K562 (cell line): Measurements from ENCODE around the gene NOTCH1. TPM values are rescaled to one million over a fixed set of nuclear protein-coding genes. Genes with fewer than 3 reads are reported as not detected.

Experiments
- ATAC-seq: fragments of 200-7000 bp; cut with Tn5 transposase; 3 replicates; pipeline ENCODE4 v1.9.1; 2020; ENCODE audit warnings: moderate library complexity
- BruUV-seq: library from RNA; stranded (reverse); fragments of 400-500 nt; replicated peaks from 2 replicates; lab custom pipeline; 2021; lab: Mats Ljungman, UMichigan
- CTCF ChIA-PET: fragments of 300-600 bp; formaldehyde crosslinking; extraction: SDS; loops from one replicate; lab custom pipeline; 2021; ENCODE audit warnings: low intra/inter-chr PET ratio; lab: Yijun Ruan, JAX
- POLR2A ChIA-PET: fragments of 300-600, 350-650 bp; sonication (Branson Sonifier 250); formaldehyde crosslinking; extraction: SDS; loops from one replicate; lab custom pipeline; 2021; ENCODE audit warnings: antibody characterized with exemption, inconsistent platforms; lab: Yijun Ruan, JAX
- DNase-seq, 4 experiments: peaks; one replicate each; pipeline versions ENCODE4 v3.0.0 to v3.0.0-alpha.2; 2011 to 2018; ENCODE audit warnings: low spot score in 3 of 4, mixed read lengths in 3 of 4; ENCODE audit errors: extremely low read depth in 1 of 4
- FAIRE-seq: peaks from 2 replicates; lab custom pipeline; 2011; peaks lifted over from hg19 to GRCh38; lab: Jason Lieb, UNC
- H2AFZ ChIP-seq: 2 replicates; pipeline ENCODE4 v1.6.0; 2011; ENCODE audit warnings: low read depth, low read length, control low read depth, inconsistent platforms
- H3K27ac ChIP-seq: fragments of 200-600 bp; 3 replicates; pipeline ENCODE4 v1.8.0; 2011; ENCODE audit warnings: low read depth, mild to moderate bottlenecking, control low read depth, inconsistent platforms, low read length, moderate library complexity, mixed read lengths; ENCODE audit errors: extremely low read depth
- H3K27me3 ChIP-seq, 2 experiments: fragments of 300-600 bp in 1 of 2; 2 replicates in 1 of 2; 3 replicates in 1 of 2; pipeline versions ENCODE4 v1.6.0 to v1.8.0; 2011; ENCODE audit warnings: inconsistent platforms in 2 of 2, low read length in 2 of 2, mild to moderate bottlenecking in 1 of 2, mixed read lengths in 1 of 2, moderate library complexity in 1 of 2; ENCODE audit not compliant: control insufficient read depth in 2 of 2, insufficient read depth in 2 of 2
- H3K36me3 ChIP-seq: fragments of 300-600 bp; 3 replicates; pipeline ENCODE4 v1.8.0; 2011; ENCODE audit warnings: mild to moderate bottlenecking, low read length, inconsistent platforms; ENCODE audit not compliant: control insufficient read depth, insufficient read depth
- H3K4me1 ChIP-seq, 2 experiments: fragments of 200-600 bp in 1 of 2; replicated peaks in 1 of 2; 2 replicates in 1 of 2; 3 replicates in 1 of 2; pipeline versions ENCODE4 v1.5.1 to v1.8.0; 2011; ENCODE audit warnings: inconsistent platforms in 2 of 2, low read length in 2 of 2, mild to moderate bottlenecking in 1 of 2, mixed read lengths in 1 of 2, moderate library complexity in 1 of 2; ENCODE audit not compliant: control insufficient read depth in 2 of 2, insufficient read depth in 2 of 2
- H3K4me2 ChIP-seq: 2 replicates; pipeline ENCODE4 v1.6.1; 2011; ENCODE audit warnings: low read length, control low read depth, inconsistent platforms, mixed read lengths; ENCODE audit not compliant: insufficient read depth
- H3K4me3 ChIP-seq: fragments of 200-600 bp; sonication (generic), shearing (Covaris generic); 2 replicates; pipeline ENCODE4 v1.5.1; 2016; ENCODE audit warnings: control low read depth, inconsistent platforms
- H3K79me2 ChIP-seq: fragments of 200-600 bp; 3 replicates; pipeline ENCODE4 v1.8.0; 2011; ENCODE audit warnings: low read length, inconsistent platforms; ENCODE audit not compliant: control insufficient read depth, insufficient read depth
- H3K9ac ChIP-seq, 2 experiments: 2 replicates each; pipeline versions ENCODE4 v1.6.0 to v1.6.1; 2011; ENCODE audit warnings: low read depth in 2 of 2, low read length in 2 of 2, control low read depth in 1 of 2, inconsistent platforms in 1 of 2, mild to moderate bottlenecking in 1 of 2, mixed read lengths in 1 of 2; ENCODE audit not compliant: insufficient read depth in 1 of 2
- H3K9me1 ChIP-seq: one replicate; pipeline ENCODE4 v1.6.0; 2011; ENCODE audit warnings: inconsistent platforms, mild to moderate bottlenecking, low read length, moderate library complexity; ENCODE audit not compliant: control insufficient read depth, insufficient read depth
- H3K9me3 ChIP-seq: replicated peaks from 2 replicates; pipeline ENCODE4 v1.5.1; 2011; ENCODE audit warnings: low read depth, low read length, inconsistent platforms; ENCODE audit not compliant: control insufficient read depth, insufficient read depth
- H4K20me1 ChIP-seq: replicated peaks from 2 replicates; pipeline ENCODE4 v1.6.1; 2011; ENCODE audit warnings: low read length, inconsistent platforms, mixed read lengths; ENCODE audit not compliant: control insufficient read depth, insufficient read depth
- ASH1L ChIP-seq: fragments of 450-650 bp; IDR thresholded peaks from 2 replicates; pipeline ENCODE4 v1.6.1; 2018; ENCODE audit warnings: borderline replicate concordance, mild to moderate bottlenecking, low read depth; ENCODE audit not compliant: partially characterized antibody
- CHD4 ChIP-seq: fragments of 200-600 bp; sonication (generic); IDR thresholded peaks from 3 replicates; pipeline ENCODE4 v1.6.1; 2012; ENCODE audit warnings: low read depth, mild to moderate bottlenecking, mixed read lengths, low read length, inconsistent platforms; ENCODE audit not compliant: insufficient read depth, insufficient replicate concordance, poor library complexity, severe bottlenecking
- DEAF1 ChIP-seq: fragments of 450-650 bp; formaldehyde crosslinking; IDR thresholded peaks from 2 replicates; pipeline ENCODE4 v1.4.0; 2020; ENCODE audit warnings: mild to moderate bottlenecking, moderate library complexity
- E2F4 ChIP-seq: sonication (generic); formaldehyde crosslinking; IDR thresholded peaks from 2 replicates; pipeline ENCODE4 v1.8.0; 2022; ENCODE audit warnings: mild to moderate bottlenecking, low read depth, missing genetic modification reagents
- FIP1L1 ChIP-seq: fragments of 200-400 bp; formaldehyde crosslinking; IDR thresholded peaks from 2 replicates; pipeline ENCODE4 v1.6.1; 2018; ENCODE audit warnings: mild to moderate bottlenecking, low read depth, low read length; ENCODE audit not compliant: poor library complexity, severe bottlenecking
- HMGXB4 ChIP-seq: sonication (generic); formaldehyde crosslinking; IDR thresholded peaks from 2 replicates; pipeline ENCODE4 v1.8.1; 2023; ENCODE audit warnings: mild to moderate bottlenecking, missing genetic modification reagents
- ILK ChIP-seq: fragments of 450-650 bp; IDR thresholded peaks from 2 replicates; pipeline ENCODE4 v1.6.1; 2016; ENCODE audit warnings: missing genetic modification characterization, low read depth, mild to moderate bottlenecking, missing compliant biosample characterization, moderate library complexity, borderline replicate concordance
- MEIS2 ChIP-seq: fragments of 450-650 bp; IDR thresholded peaks from 2 replicates; pipeline ENCODE4 v1.6.1; 2014; ENCODE audit warnings: mild to moderate bottlenecking; ENCODE audit not compliant: partially characterized antibody
- MTF1 ChIP-seq: fragments of 250-450 bp; sonication (Bioruptor Pico); IDR thresholded peaks from 2 replicates; pipeline ENCODE4 v1.9.0; 2021; ENCODE audit warnings: moderate library complexity, mild to moderate bottlenecking, inconsistent platforms, borderline replicate concordance
- RFX1 ChIP-seq: fragments of 450-650 bp; IDR thresholded peaks from 2 replicates; pipeline ENCODE4 v1.6.1; 2016; ENCODE audit warnings: mild to moderate bottlenecking, moderate library complexity
- SLC30A9 ChIP-seq: fragments of 250-450 bp; sonication (Bioruptor Pico); IDR thresholded peaks from 2 replicates; pipeline ENCODE4 v1.8.0; 2022; ENCODE audit warnings: mild to moderate bottlenecking, moderate library complexity
- SMARCE1 ChIP-seq: fragments of 450-650 bp; IDR thresholded peaks from 2 replicates; pipeline ENCODE4 v1.7.1; 2016; ENCODE audit warnings: mild to moderate bottlenecking
- TARDBP ChIP-seq: fragments of 450-650 bp; IDR thresholded peaks from 2 replicates; pipeline ENCODE4 v1.6.1; 2016
- XRCC4 ChIP-seq: IDR thresholded peaks from one replicate; pipeline ENCODE4 v1.6.1; 2011; ENCODE audit not compliant: insufficient read depth, insufficient read length; ENCODE audit errors: extremely low read depth
- ZFP30 ChIP-seq: fragments of 250-450 bp; sonication (Bioruptor Pico); IDR thresholded peaks from 2 replicates; pipeline ENCODE4 v1.8.0; 2022; ENCODE audit warnings: moderate library complexity, mild to moderate bottlenecking, inconsistent platforms, borderline replicate concordance
- WGBS: fragments of 100-300 bp; shearing (Covaris generic); methylation state at CpG from one replicate; pipeline ENCODE4 v1.1.6; 2016; ENCODE audit warnings: low coverage, mixed read lengths; ENCODE audit not compliant: insufficient coverage; ENCODE audit errors: missing lambda C conversion rate; 5-methylcytosine and 5-hydroxymethylcytosine counted together
- in situ Hi-C: fragments of 300-500 bp; cut with MboI; formaldehyde crosslinking; loops from 4 replicates; pipeline ENCODE4 v1.15.0; 2018; ENCODE audit warnings: inconsistent platforms, mixed read lengths
- intact Hi-C: fragments of 100-400 bp; cut with micrococcal nuclease; formaldehyde crosslinking; loops from 2 replicates; pipeline ENCODE4 v1.14.2; 2022
- polyA plus RNA-seq, 8 experiments: library from polyadenylated mRNA; depleted of rRNA in 4 of 8; stranded (reverse) in 5 of 8; unstranded in 3 of 8; fragments of >200 nt; fragmentation: Nextera tagmentation in 2 of 8; fragmentation: Illumina TruSeq in 1 of 8; extraction: Ambion mirVana in 2 of 8; extraction: Trizol in 1 of 8; gene quantifications; 2 replicates each; pipeline versions ENCODE4 v1.2.1 to v1.2.3, GENCODE V29; 2011 to 2014; ENCODE audit warnings: inconsistent platforms in 1 of 8, missing spikeins in 1 of 8
- total RNA-seq, 7 experiments: library from RNA; depleted of rRNA in 6 of 7; stranded (reverse); fragments of >200 nt in 6 of 7; fragmentation: Illumina TruSeq in 2 of 7; extraction: Trizol in 2 of 7; gene quantifications; 2 replicates each; pipeline versions ENCODE4 v1.2.1 to v1.2.3, GENCODE V29; 2011 to 2021; ENCODE audit warnings: low replicate concordance in 1 of 7

NOTCH1 gene
- total and polyA plus RNA-seq, 9 of the 15 experiments (the other 6 are each of a cell fraction or from before 2014, with no cell fraction given) = 0.03 to 31.4 (median 2.3) TPM

GRCh38 chr9:136566901-136567300, 21.1 kb upstream of the NOTCH1 start:
- DNase-seq (no peak), FAIRE-seq (no peak), ATAC-seq (no peak)
- Histone ChIP-seq H3K9me3 (no peaks in the 10 kb centered on the region), H3K4me1 (peaks cover 14 to 78% of the 10 kb centered on the region in 2 experiments; a peak in 4 of 5 replicates), H3K4me2 (no peak overlapping the region), H3K9ac (no peak overlapping the region), H3K27me3 (peaks cover 0 to 34% of the 10 kb centered on the region in 2 experiments; a peak in 3 of 5 replicates), H3K4me3 (no peak overlapping the region), H2AFZ (no peak overlapping the region), H3K36me3 (no peaks in the 10 kb centered on the region), H3K79me2 (no peaks in the 10 kb centered on the region), H4K20me1 (0 out of 2 replicates have a peak, but pooled peaks cover 3% of the 10 kb centered on the region), H3K9me1 (no peaks in the 10 kb centered on the region), H3K27ac (no peak overlapping the region)
- WGBS = 40% methylated on average over 6 of the region's 14 CpGs
- in situ Hi-C loops (no loop called here), intact Hi-C loops (no loop called here)
- TF ChIP-seq ASH1L (no peak), DEAF1 (CRISPR knock-in tag) (no peak), SMARCE1 (no peak), CHD4 (no peak), MTF1 (CRISPR knock-in tag) (no peak), E2F4 (CRISPR knock-in tag) (no peak), RFX1 (no peak), MEIS2 (no peak), FIP1L1 (no peak), TARDBP (no peak), HMGXB4 (CRISPR knock-in tag) (no peak), ZFP30 (CRISPR knock-in tag) (no peak), SLC30A9 (CRISPR knock-in tag) (no peak), XRCC4 (no peak), ILK (no peak)
- ChIA-PET CTCF (no interaction called here), POLR2A (no interaction called here)
- BruUV-seq = no TSS peak
